GM18499 (cell line): ENCODE measurements around the gene TNIK.
"Not testable (repeated sequence)": the region's sequence is repeated elsewhere in the genome, so short reads cannot be mapped to it uniquely, and the experiment has no call there.

Experiments
- ATAC-seq: cut with Tn5 transposase; IDR thresholded peaks from one replicate; pipeline ENCODE4 v1.9.1; 2021; ENCODE audit warnings: moderate number of reproducible peaks; ENCODE audit not compliant: insufficient read depth, unreplicated experiment

The TNIK gene

GRCh38 chr3:171424063-171424462 lies 36.1 kb downstream of the TNIK start:
- not testable (repeated sequence) for ATAC-seq

- ATAC-seq: not testable (repeated sequence)
Measured at GRCh38 chr3:171422855-171423254, 37.4 kb downstream of the TNIK start.

- ATAC-seq: no peak
Measured at GRCh38 chr3:171420667-171421066, 39.5 kb downstream of the TNIK start.

- no peak for ATAC-seq
Measured at GRCh38 chr3:171419457-171419856, 40.7 kb downstream of the TNIK start.

GRCh38 chr3:171417813-171418212 lies 42.4 kb downstream of the TNIK start:
- ATAC-seq: no peak

- ATAC-seq: no peak
Measured at GRCh38 chr3:171417137-171417536, 43.1 kb downstream of the TNIK start.

GRCh38 chr3:171416666-171417065 lies 43.5 kb downstream of the TNIK start:
- ATAC-seq: no peak

- no peak for ATAC-seq
Measured at GRCh38 chr3:171416061-171416460, 44.1 kb downstream of the TNIK start.

GRCh38 chr3:171415070-171415469 lies 45.1 kb downstream of the TNIK start:
- ATAC-seq: no peak

GRCh38 chr3:171412473-171412872 lies 47.7 kb downstream of the TNIK start:
- no peak for ATAC-seq

- no peak for ATAC-seq
Measured at GRCh38 chr3:171412054-171412453, 48.2 kb downstream of the TNIK start.

GRCh38 chr3:171410186-171410585 lies 50.0 kb downstream of the TNIK start:
- no peak for ATAC-seq

- no peak for ATAC-seq
Measured at GRCh38 chr3:171407759-171408158, 52.4 kb downstream of the TNIK start.

- ATAC-seq: no peak
Measured at GRCh38 chr3:171404376-171404967, 55.7 kb downstream of the TNIK start.

- ATAC-seq: no peak
Measured at GRCh38 chr3:171402281-171402680, 57.9 kb downstream of the TNIK start.

- no peak for ATAC-seq
Measured at GRCh38 chr3:171401432-171401831, 58.8 kb downstream of the TNIK start.

- no peak for ATAC-seq
Measured at GRCh38 chr3:171399842-171400241, 60.4 kb downstream of the TNIK start.

- no peak for ATAC-seq
Measured at GRCh38 chr3:171398343-171398742, 61.9 kb downstream of the TNIK start.

GRCh38 chr3:171397089-171397488 lies 63.1 kb downstream of the TNIK start:
- no peak for ATAC-seq

- no peak for ATAC-seq
Measured at GRCh38 chr3:171396048-171396447, 64.2 kb downstream of the TNIK start.

GRCh38 chr3:171393032-171393744 lies 67.0 kb downstream of the TNIK start:
- ATAC-seq: no peak

GRCh38 chr3:171391432-171391831 lies 68.8 kb downstream of the TNIK start:
- no peak for ATAC-seq
